ENCODE data around the gene UGT1A10. TPM values are rescaled to one million over a fixed set of nuclear protein-coding genes. Genes with fewer than 3 reads are reported as not detected.

Gene UGT1A10
- polyA plus RNA-seq, 1 donor from 2014 or later, result not detected

DNA sequence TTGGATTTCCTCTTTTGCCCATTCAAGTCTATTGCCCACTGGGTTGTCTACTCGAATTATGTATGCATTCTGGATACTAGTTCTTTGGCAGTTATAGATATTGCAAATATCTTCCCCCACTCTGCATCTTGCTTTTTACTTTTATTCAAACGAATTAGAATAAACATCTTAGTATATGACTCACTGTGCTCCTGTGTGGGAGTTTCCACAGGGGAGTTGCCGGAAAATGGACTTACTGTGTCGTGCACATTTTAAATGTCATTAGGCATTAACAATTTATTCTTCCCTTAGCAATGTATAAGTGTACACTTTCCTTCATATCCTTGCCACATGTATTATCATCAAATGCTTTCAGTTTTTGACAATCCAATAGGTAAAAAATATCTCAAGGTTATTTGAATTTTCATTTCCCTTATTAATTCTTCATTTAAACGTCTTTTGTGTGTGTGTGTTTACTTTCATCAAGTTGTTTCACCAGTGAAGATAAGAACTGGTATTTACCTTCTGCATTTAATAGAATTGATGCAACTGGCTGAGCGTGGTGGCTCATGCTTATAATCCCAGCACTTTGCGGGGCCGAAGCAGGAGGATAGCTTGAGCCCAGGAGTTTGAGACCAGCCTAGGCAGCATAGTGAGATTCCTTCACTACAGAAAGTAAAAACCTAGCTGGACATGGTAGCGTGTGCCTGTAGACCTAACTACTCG, 71.8 kb downstream of the UGT1A10 start:
- H3K4me2 ChIP-seq (ENCODE audit: low read length), result no peak overlapping the region
- no peaks in the 10 kb centered on the region for H3K27me3 ChIP-seq (ENCODE audit: insufficient read depth, low read depth, low read length)
- no peaks in the 10 kb centered on the region for H3K9me2 ChIP-seq (ENCODE audit: insufficient read depth, low read length)
- no peaks in the 10 kb centered on the region for H3K36me3 ChIP-seq (ENCODE audit: insufficient read depth, low read length)
- TF ChIP-seq SMC3 (conservative IDR thresholded peaks at IDR 0.05; ENCODE audit: poor library complexity) (no peak), TAF1 (IDR thresholded peaks at IDR 0.05; ENCODE audit: low read depth) (no peak), EZH2 (IDR thresholded peaks at IDR 0.05; ENCODE audit: borderline replicate concordance, insufficient read depth, low read length, poor library complexity, severe bottlenecking) (no peak), RAD21 (conservative IDR thresholded peaks at IDR 0.05) (no peak), POLR2AphosphoS5 (IDR thresholded peaks at IDR 0.05) (no peak), EP300 (conservative IDR thresholded peaks at IDR 0.05; ENCODE audit: poor library complexity, severe bottlenecking) (no peak), MXI1 (conservative IDR thresholded peaks at IDR 0.05; ENCODE audit: poor library complexity, severe bottlenecking) (no peak)
- TF ChIP-seq, protein P1, sequence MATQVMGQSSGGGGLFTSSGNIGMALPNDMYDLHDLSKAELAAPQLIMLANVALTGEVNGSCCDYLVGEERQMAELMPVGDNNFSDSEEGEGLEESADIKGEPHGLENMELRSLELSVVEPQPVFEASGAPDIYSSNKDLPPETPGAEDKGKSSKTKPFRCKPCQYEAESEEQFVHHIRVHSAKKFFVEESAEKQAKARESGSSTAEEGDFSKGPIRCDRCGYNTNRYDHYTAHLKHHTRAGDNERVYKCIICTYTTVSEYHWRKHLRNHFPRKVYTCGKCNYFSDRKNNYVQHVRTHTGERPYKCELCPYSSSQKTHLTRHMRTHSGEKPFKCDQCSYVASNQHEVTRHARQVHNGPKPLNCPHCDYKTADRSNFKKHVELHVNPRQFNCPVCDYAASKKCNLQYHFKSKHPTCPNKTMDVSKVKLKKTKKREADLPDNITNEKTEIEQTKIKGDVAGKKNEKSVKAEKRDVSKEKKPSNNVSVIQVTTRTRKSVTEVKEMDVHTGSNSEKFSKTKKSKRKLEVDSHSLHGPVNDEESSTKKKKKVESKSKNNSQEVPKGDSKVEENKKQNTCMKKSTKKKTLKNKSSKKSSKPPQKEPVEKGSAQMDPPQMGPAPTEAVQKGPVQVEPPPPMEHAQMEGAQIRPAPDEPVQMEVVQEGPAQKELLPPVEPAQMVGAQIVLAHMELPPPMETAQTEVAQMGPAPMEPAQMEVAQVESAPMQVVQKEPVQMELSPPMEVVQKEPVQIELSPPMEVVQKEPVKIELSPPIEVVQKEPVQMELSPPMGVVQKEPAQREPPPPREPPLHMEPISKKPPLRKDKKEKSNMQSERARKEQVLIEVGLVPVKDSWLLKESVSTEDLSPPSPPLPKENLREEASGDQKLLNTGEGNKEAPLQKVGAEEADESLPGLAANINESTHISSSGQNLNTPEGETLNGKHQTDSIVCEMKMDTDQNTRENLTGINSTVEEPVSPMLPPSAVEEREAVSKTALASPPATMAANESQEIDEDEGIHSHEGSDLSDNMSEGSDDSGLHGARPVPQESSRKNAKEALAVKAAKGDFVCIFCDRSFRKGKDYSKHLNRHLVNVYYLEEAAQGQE (IDR thresholded peaks at IDR 0.05; ENCODE audit: borderline replicate concordance), result no peak
- TF ChIP-seq, protein P2, sequence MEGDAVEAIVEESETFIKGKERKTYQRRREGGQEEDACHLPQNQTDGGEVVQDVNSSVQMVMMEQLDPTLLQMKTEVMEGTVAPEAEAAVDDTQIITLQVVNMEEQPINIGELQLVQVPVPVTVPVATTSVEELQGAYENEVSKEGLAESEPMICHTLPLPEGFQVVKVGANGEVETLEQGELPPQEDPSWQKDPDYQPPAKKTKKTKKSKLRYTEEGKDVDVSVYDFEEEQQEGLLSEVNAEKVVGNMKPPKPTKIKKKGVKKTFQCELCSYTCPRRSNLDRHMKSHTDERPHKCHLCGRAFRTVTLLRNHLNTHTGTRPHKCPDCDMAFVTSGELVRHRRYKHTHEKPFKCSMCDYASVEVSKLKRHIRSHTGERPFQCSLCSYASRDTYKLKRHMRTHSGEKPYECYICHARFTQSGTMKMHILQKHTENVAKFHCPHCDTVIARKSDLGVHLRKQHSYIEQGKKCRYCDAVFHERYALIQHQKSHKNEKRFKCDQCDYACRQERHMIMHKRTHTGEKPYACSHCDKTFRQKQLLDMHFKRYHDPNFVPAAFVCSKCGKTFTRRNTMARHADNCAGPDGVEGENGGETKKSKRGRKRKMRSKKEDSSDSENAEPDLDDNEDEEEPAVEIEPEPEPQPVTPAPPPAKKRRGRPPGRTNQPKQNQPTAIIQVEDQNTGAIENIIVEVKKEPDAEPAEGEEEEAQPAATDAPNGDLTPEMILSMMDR (IDR thresholded peaks at IDR 0.05; ENCODE audit: poor library complexity, severe bottlenecking), result no peak
- no peaks in the 10 kb centered on the region for H4K20me1 ChIP-seq (ENCODE audit: insufficient read depth)
- no peak overlapping the region for H3K27ac ChIP-seq (ENCODE audit: low read length)
- H3K9ac ChIP-seq (ENCODE audit: low read length), result no peak overlapping the region
- H3K9me3 ChIP-seq (ENCODE audit: low read length), result no peaks in the 10 kb centered on the region
- no peaks in the 10 kb centered on the region for H3K79me2 ChIP-seq (replicated peaks; ENCODE audit: insufficient read depth, low read length)
- no peaks in the 10 kb centered on the region for H3F3A ChIP-seq (ENCODE audit: insufficient read depth, low read length, poor library complexity, severe bottlenecking)
- no peak overlapping the region for H3K4me3 ChIP-seq (ENCODE audit: low read length)
- no peak overlapping the region for H2AFZ ChIP-seq (ENCODE audit: low read depth, low read length)

DNA sequence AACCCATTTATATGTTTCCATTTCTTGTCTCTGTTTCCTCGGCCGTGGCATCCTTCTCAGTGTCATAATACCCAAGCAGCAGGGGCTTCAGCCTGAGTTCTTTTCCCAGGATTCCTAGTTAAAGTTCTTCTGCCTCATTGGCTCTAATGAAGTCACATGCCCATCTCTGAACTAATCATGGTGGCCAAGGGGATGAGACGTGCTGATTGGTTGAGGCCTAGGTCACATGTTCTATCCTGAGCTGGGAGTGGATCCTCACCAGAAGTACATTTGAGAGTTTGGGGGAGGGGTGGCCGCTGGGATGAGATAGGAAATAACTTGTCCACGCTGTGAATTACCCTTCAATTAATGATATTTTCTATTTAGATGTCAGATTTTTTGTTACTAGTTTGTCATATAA, 72.7 kb downstream of the UGT1A10 start:
- no peaks in the 10 kb centered on the region for H3K79me2 ChIP-seq (replicated peaks; ENCODE audit: insufficient read depth, low read length)
- TF ChIP-seq, protein P2 (IDR thresholded peaks at IDR 0.05; ENCODE audit: poor library complexity, severe bottlenecking), result no peak
- TF ChIP-seq TAF1 (IDR thresholded peaks at IDR 0.05; ENCODE audit: low read depth), result no peak
- no peak for TF ChIP-seq EZH2 (IDR thresholded peaks at IDR 0.05; ENCODE audit: borderline replicate concordance, insufficient read depth, low read length, poor library complexity, severe bottlenecking)
- TF ChIP-seq, protein P1 (IDR thresholded peaks at IDR 0.05; ENCODE audit: borderline replicate concordance), result no peak
- no peak for TF ChIP-seq POLR2AphosphoS5 (IDR thresholded peaks at IDR 0.05)
- TF ChIP-seq MXI1 (conservative IDR thresholded peaks at IDR 0.05; ENCODE audit: poor library complexity, severe bottlenecking), result no peak
- TF ChIP-seq EP300 (conservative IDR thresholded peaks at IDR 0.05; ENCODE audit: poor library complexity, severe bottlenecking), result no peak
- no peak for TF ChIP-seq SMC3 (conservative IDR thresholded peaks at IDR 0.05; ENCODE audit: poor library complexity)
- TF ChIP-seq RAD21 (conservative IDR thresholded peaks at IDR 0.05), result no peak

More for the DNA sequence above, 72.7 kb downstream of the UGT1A10 start:
- H3K27me3 ChIP-seq (ENCODE audit: insufficient read depth, low read depth, low read length), result no peaks in the 10 kb centered on the region
- H3K27ac ChIP-seq (ENCODE audit: low read length), result no peak overlapping the region
- H3K9ac ChIP-seq (ENCODE audit: low read length), result no peak overlapping the region
- H3K9me3 ChIP-seq (ENCODE audit: low read length), result no peaks in the 10 kb centered on the region
- no peak overlapping the region for H3K4me3 ChIP-seq (ENCODE audit: low read length)
- H3K4me2 ChIP-seq (ENCODE audit: low read length), result no peak overlapping the region
- H4K20me1 ChIP-seq (ENCODE audit: insufficient read depth), result no peaks in the 10 kb centered on the region
- no peaks in the 10 kb centered on the region for H3K9me2 ChIP-seq (ENCODE audit: insufficient read depth, low read length)
- H2AFZ ChIP-seq (ENCODE audit: low read depth, low read length), result no peak overlapping the region
- no peaks in the 10 kb centered on the region for H3K36me3 ChIP-seq (ENCODE audit: insufficient read depth, low read length)
- H3F3A ChIP-seq (ENCODE audit: insufficient read depth, low read length, poor library complexity, severe bottlenecking), result no peaks in the 10 kb centered on the region

Data from neural cell (in vitro differentiated cells).